GM21737 (cell line): ENCODE results near the gene ATG16L1.
"Not testable (repeated sequence)": the region's sequence is repeated elsewhere in the genome, so short reads cannot be mapped to it uniquely, and the experiment has no call there.

Source experiments
- ATAC-seq: cut with Tn5 transposase; IDR thresholded peaks from one replicate; pipeline ENCODE4 v1.9.1; 2021; ENCODE audit warnings: mild to moderate bottlenecking, moderate library complexity; ENCODE audit not compliant: unreplicated experiment

Gene ATG16L1

GRCh38 chr2:233326500-233326899 lies 75.0 kb downstream of the ATG16L1 start:
- no peak for ATAC-seq

GRCh38 chr2:233328922-233329321 lies 77.4 kb downstream of the ATG16L1 start:
- no peak for ATAC-seq

GRCh38 chr2:233329489-233330135 lies 78.1 kb downstream of the ATG16L1 start:
- no peak for ATAC-seq

GRCh38 chr2:233331536-233331935 lies 80.1 kb downstream of the ATG16L1 start:
- ATAC-seq, result peak; percentile 87

GRCh38 chr2:233332125-233332524 lies 80.7 kb downstream of the ATG16L1 start:
- no peak for ATAC-seq

- ATAC-seq, result no peak
Observed at GRCh38 chr2:233334915-233335314, 83.4 kb downstream of the ATG16L1 start.

- not testable (repeated sequence) for ATAC-seq
Observed at GRCh38 chr2:233336091-233336490, 84.6 kb downstream of the ATG16L1 start.

- ATAC-seq, result no peak
Observed at GRCh38 chr2:233336541-233336940, 85.1 kb downstream of the ATG16L1 start.

GRCh38 chr2:233338046-233338445 lies 86.6 kb downstream of the ATG16L1 start:
- no peak for ATAC-seq

GRCh38 chr2:233338812-233339368 lies 87.4 kb downstream of the ATG16L1 start:
- no peak for ATAC-seq

GRCh38 chr2:233339427-233339826 lies 88.0 kb downstream of the ATG16L1 start:
- no peak for ATAC-seq

GRCh38 chr2:233341296-233341695 lies 89.8 kb downstream of the ATG16L1 start:
- ATAC-seq, result no peak

GRCh38 chr2:233342301-233342700 lies 90.8 kb downstream of the ATG16L1 start:
- no peak for ATAC-seq

- no peak for ATAC-seq
Observed at GRCh38 chr2:233343171-233343705, 91.8 kb downstream of the ATG16L1 start.
